ENCODE results near the gene NTSR1. TPM values are rescaled to one million over a fixed set of nuclear protein-coding genes. Genes with fewer than 3 reads are reported as not detected.
A peak's percentile ranks its signal among the peaks of the same experiment; 100 is the strongest.

The NTSR1 gene
- total and polyA plus RNA-seq, 2 of the 13 experiments (the other 11 are each of a cell fraction or from before 2014, with no cell fraction given), result 0.09 to 0.12 TPM

GRCh38 chr20:62795023-62795761 is 86.6 kb downstream of the NTSR1 start (continued):
- peak; percentile 95 for TF ChIP-seq REPIN1 (CRISPR knock-in tag; IDR thresholded peaks at IDR 0.05; ENCODE audit: borderline replicate concordance, low read depth)
- peak; percentile 74 for TF ChIP-seq ZNF891 (CRISPR knock-in tag; IDR thresholded peaks at IDR 0.05)
- no peak for TF ChIP-seq ZNF30 (CRISPR knock-in tag; IDR thresholded peaks at IDR 0.05)
- TF ChIP-seq NBN (conservative IDR thresholded peaks at IDR 0.05), result no peak
- TF ChIP-seq ZNF784 (CRISPR knock-in tag; IDR thresholded peaks at IDR 0.05; ENCODE audit: borderline replicate concordance), result no peak; the same call in 1 of the 2 replicates
- TF ChIP-seq EHMT2 (IDR thresholded peaks at IDR 0.05; ENCODE audit: borderline replicate concordance, low read depth, low read length), result no peak
- TF ChIP-seq ZNF256 (CRISPR knock-in tag; conservative IDR thresholded peaks at IDR 0.05), result no peak
- peak; percentile 77 for TF ChIP-seq ZBTB2 (CRISPR knock-in tag; IDR thresholded peaks at IDR 0.05; ENCODE audit: low read depth)
- TF ChIP-seq FOXA3 (CRISPR knock-in tag; IDR thresholded peaks at IDR 0.05), result peak; percentile 20
- no peak for TF ChIP-seq SMAD3 (CRISPR knock-in tag; IDR thresholded peaks at IDR 0.05)
- TF ChIP-seq ZNF746 (CRISPR knock-in tag; IDR thresholded peaks at IDR 0.05), result peak; percentile 72; the same call in 1 of the 2 replicates
- TF ChIP-seq ZNF496 (CRISPR knock-in tag; IDR thresholded peaks at IDR 0.05; ENCODE audit: insufficient replicate concordance), result no peak
- TF ChIP-seq ZNF710 (CRISPR knock-in tag; IDR thresholded peaks at IDR 0.05; ENCODE audit: borderline replicate concordance), result peak; percentile 32; the same call in 1 of the 2 replicates
- no peak for TF ChIP-seq ZBTB37 (CRISPR knock-in tag; IDR thresholded peaks at IDR 0.05)
- TF ChIP-seq TEAD3 (CRISPR knock-in tag; optimal IDR thresholded peaks at IDR 0.05; ENCODE audit: borderline replicate concordance), result peak; percentile 9
- TF ChIP-seq ZZZ3 (CRISPR knock-in tag; IDR thresholded peaks at IDR 0.05; ENCODE audit: borderline replicate concordance), result peak; percentile 43; the same call in 1 of the 2 replicates
- TF ChIP-seq NR2F2 (IDR thresholded peaks at IDR 0.05; ENCODE audit: borderline replicate concordance, low read depth), result no peak; the same call in 1 of the 2 replicates
- TF ChIP-seq SP4 (CRISPR knock-in tag; IDR thresholded peaks at IDR 0.05), result peak; percentile 59; the same call in 1 of the 2 replicates
- 0 out of 2 replicates have a peak, but pooled peaks have one; percentile 79 for TF ChIP-seq ARHGAP35 (CRISPR knock-in tag; IDR thresholded peaks at IDR 0.05; ENCODE audit: borderline replicate concordance)
- peak; percentile 41 for TF ChIP-seq HNRNPK (IDR thresholded peaks at IDR 0.05; ENCODE audit: low read depth, low read length, poor library complexity, severe bottlenecking)
- TF ChIP-seq BRD4 (CRISPR knock-in tag; IDR thresholded peaks at IDR 0.05), result peak; percentile 95
- peak; percentile 88; the same call in 1 of the 2 replicates for TF ChIP-seq ZNF138 (CRISPR knock-in tag; IDR thresholded peaks at IDR 0.05; ENCODE audit: low read depth)
- TF ChIP-seq ZFY (CRISPR knock-in tag; IDR thresholded peaks at IDR 0.05), result peak; percentile 67
